Gastrocnemius medialis (tissue), 4 donors: ENCODE results near the gene SLC39A5. TPM values are rescaled to one million over a fixed set of nuclear protein-coding genes. Genes with fewer than 3 reads are reported as not detected.
"Not testable (repeated sequence)": the region's sequence is repeated elsewhere in the genome, so short reads cannot be mapped to it uniquely, and the experiment has no call there.

Experiments
- ATAC-seq, 2 donors: fragments of 150-250 bp; one replicate each; pipeline ENCODE4 v1.9.1; 2016
- DNase-seq, 2 donors: peaks; one replicate each; pipeline ENCODE4 v3.0.0-alpha.2; 2019
- H3K27ac ChIP-seq, 4 donors: fragments of 200-600 bp; sonication (generic); 1 replicate in 1 of 4; 2 replicates in 3 of 4; pipeline ENCODE4 v1.5.1; 2016 to 2018; ENCODE audit warnings: mild to moderate bottlenecking in 2 of 4, moderate library complexity in 1 of 4
- H3K27me3 ChIP-seq, 3 donors: fragments of 200-600 bp; sonication (generic) in 2 of 3; 1 replicate in 1 of 3; 2 replicates in 2 of 3; pipeline versions ENCODE4 v1.5.1 to v1.6.0; 2016 to 2019; ENCODE audit warnings: mild to moderate bottlenecking in 1 of 3, moderate library complexity in 1 of 3
- H3K36me3 ChIP-seq, 2 donors: fragments of 200-600 bp; sonication (generic) in 1 of 2; one replicate each; pipeline ENCODE4 v1.5.1; 2017 to 2018
- H3K4me1 ChIP-seq, 2 donors: fragments of 200-600 bp; sonication (generic) in 1 of 2; one replicate each; pipeline ENCODE4 v1.5.1; 2016 to 2017; ENCODE audit warnings: mild to moderate bottlenecking in 2 of 2
- H3K4me3 ChIP-seq, 4 donors: fragments of 200-600 bp; sonication (generic) in 3 of 4; 1 replicate in 1 of 4; 2 replicates in 3 of 4; pipeline ENCODE4 v1.5.1; 2016 to 2019; ENCODE audit warnings: mild to moderate bottlenecking in 2 of 4
- H3K9me3 ChIP-seq, 3 donors: fragments of 200-600 bp; sonication (generic) in 2 of 3; 1 replicate in 1 of 3; 2 replicates in 2 of 3; pipeline ENCODE4 v1.5.1; 2016 to 2019
- POLR2A ChIP-seq, 2 donors: fragments of 450-650 bp; IDR thresholded peaks; one replicate each; pipeline ENCODE4 v1.6.1; 2017; ENCODE audit warnings: antibody characterized with exemption in 2 of 2, mild to moderate bottlenecking in 2 of 2, moderate library complexity in 2 of 2
- in situ Hi-C, 4 donors: fragments of 200-750 bp; cut with MboI; loops; one replicate each; pipeline versions ENCODE4 v1.15.0 to v1.8.0; 2017; ENCODE audit warnings: low sequenced_read_pairs in 4 of 4
- intact Hi-C: fragments of 100-400 bp; cut with DNase I; formaldehyde crosslinking; loops from one replicate; pipeline ENCODE4 v1.15.1; 2023; ENCODE audit warnings: low total_unique reads
- total RNA-seq, 4 donors: library from RNA; depleted of rRNA; stranded (reverse); fragments of >200 nt; gene quantifications; one replicate each; pipeline versions ENCODE4 v1.1.0 to v1.2.3, GENCODE V29; 2016
- TF ChIP-seq, protein P1 (sequence below), 5 experiments: fragments of 450-650 bp in 3 of 5; fragments of 200-600 bp in 2 of 5; sonication (generic) in 2 of 5; IDR thresholded peaks in 4 of 5; conservative IDR thresholded peaks in 1 of 5; 1 replicate in 4 of 5; 2 replicates in 1 of 5; pipeline ENCODE4 v1.5.1; 2016 to 2019; ENCODE audit warnings: antibody characterized with exemption in 5 of 5, mild to moderate bottlenecking in 3 of 5, moderate library complexity in 3 of 5

Gene SLC39A5
- total RNA-seq, 4 donors from 2014 or later, result 0.83 TPM; not detected in 3

DNA sequence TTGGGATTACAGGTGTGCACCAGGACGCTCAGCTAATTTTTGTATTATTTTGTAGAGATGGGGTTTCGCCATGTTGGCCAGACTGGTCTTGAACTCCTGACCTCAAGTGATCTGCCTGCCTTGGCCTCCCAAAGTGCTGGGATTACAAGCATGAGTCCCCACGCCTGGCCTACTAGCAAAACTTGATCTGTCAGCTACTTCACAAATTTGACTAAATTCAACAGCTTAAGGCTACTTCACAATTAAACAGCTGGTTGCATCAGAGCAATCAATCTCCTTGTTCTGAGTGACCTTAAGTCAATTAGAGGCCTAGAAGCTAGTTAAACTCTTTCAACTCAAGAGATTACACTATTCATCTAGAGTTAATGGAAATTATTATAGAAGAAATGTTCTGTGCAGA, 49.1 kb downstream of the SLC39A5 start:
- DNase-seq, result no peak
- Histone ChIP-seq H3K27ac (peak overlapping the region in 1 of 4 donors; percentile 42), H3K36me3 (peaks cover 2 to 97% of the 10 kb centered on the region in 2 donors), H3K27me3 (no peaks in the 10 kb centered on the region), H3K4me3 (no peak overlapping the region), H3K4me1 (peaks cover 0 to 5% of the 10 kb centered on the region in 2 donors), H3K9me3 (no peaks in the 10 kb centered on the region)
- no peak for ATAC-seq
- TF ChIP-seq POLR2A (IDR thresholded peaks at IDR 0.05), result no peak
- TF ChIP-seq, protein P1, sequence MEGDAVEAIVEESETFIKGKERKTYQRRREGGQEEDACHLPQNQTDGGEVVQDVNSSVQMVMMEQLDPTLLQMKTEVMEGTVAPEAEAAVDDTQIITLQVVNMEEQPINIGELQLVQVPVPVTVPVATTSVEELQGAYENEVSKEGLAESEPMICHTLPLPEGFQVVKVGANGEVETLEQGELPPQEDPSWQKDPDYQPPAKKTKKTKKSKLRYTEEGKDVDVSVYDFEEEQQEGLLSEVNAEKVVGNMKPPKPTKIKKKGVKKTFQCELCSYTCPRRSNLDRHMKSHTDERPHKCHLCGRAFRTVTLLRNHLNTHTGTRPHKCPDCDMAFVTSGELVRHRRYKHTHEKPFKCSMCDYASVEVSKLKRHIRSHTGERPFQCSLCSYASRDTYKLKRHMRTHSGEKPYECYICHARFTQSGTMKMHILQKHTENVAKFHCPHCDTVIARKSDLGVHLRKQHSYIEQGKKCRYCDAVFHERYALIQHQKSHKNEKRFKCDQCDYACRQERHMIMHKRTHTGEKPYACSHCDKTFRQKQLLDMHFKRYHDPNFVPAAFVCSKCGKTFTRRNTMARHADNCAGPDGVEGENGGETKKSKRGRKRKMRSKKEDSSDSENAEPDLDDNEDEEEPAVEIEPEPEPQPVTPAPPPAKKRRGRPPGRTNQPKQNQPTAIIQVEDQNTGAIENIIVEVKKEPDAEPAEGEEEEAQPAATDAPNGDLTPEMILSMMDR (IDR thresholded peaks at IDR 0.05 in 4 of 5, conservative IDR thresholded peaks at IDR 0.05 in 1 of 5), result no peak
- intact Hi-C loops, result no loop called here
- in situ Hi-C loops, result no loop called here

DNA sequence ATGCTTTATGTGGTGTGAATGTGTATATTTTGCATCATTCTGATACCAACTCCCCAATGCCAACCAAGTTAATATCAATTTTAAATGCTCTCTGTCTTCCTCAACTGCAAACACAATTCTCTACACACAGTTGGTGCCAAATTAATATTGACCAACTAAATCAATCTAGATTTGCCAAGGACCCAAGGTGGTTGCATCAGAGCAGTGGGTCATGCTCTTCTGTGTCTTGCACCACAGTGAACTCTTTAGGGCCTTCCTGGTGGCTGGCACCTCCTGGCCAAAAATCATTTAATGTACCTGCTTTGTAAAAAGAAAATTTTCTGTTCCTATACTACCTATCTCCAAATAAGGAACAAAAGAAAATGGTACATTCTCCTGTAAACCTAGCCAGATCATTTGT, 51.0 kb downstream of the SLC39A5 start:
- H3K4me1 ChIP-seq, result peaks cover 0 to 2% of the 10 kb centered on the region in 2 donors
- intact Hi-C loops, result no loop called here
- ATAC-seq, result peak in 1 of 2 donors; percentile 71
- no peaks in the 10 kb centered on the region for H3K27me3 ChIP-seq
- H3K9me3 ChIP-seq, result no peaks in the 10 kb centered on the region
- H3K27ac ChIP-seq, result peak overlapping the region in 3 of 4 donors; percentile 1 to 53 (median 36)
- TF ChIP-seq POLR2A (IDR thresholded peaks at IDR 0.05), result no peak
- TF ChIP-seq, protein P1 (IDR thresholded peaks at IDR 0.05 in 4 of 5, conservative IDR thresholded peaks at IDR 0.05 in 1 of 5), result no peak
- H3K4me3 ChIP-seq, result no peak overlapping the region
- H3K36me3 ChIP-seq, result peaks cover 0 to 94% of the 10 kb centered on the region in 2 donors
- in situ Hi-C loops, result no loop called here
- DNase-seq, result no peak

DNA sequence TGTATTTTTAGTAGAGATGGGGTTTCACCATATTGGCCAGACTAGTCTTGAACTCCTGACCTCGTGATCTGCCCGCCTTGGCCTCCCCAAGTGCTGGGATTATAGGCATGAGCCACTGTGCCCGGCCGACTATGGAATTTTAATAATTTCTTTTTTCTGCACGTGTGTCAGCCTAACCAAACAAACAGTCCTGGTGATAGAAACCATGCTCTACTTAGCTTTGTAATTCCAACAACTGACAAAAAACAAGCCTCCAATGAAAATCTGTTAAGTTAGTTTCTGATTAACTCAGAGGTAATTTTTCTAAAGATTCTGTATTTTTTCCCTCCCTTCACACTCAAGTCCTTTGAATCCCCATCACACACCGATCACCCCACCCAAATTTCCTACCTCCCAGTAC, 52.2 kb downstream of the SLC39A5 start:
- H3K36me3 ChIP-seq, result peaks cover 0 to 84% of the 10 kb centered on the region in 2 donors
- intact Hi-C loops, result no loop called here
- TF ChIP-seq POLR2A (IDR thresholded peaks at IDR 0.05), result no peak
- TF ChIP-seq, protein P1 (IDR thresholded peaks at IDR 0.05 in 4 of 5, conservative IDR thresholded peaks at IDR 0.05 in 1 of 5), result no peak
- ATAC-seq (no peak), DNase-seq (no peak)
- peaks cover 7 to 14% of the 10 kb centered on the region in 2 donors for H3K4me1 ChIP-seq
- H3K27ac ChIP-seq, result peak overlapping the region in 2 of 4 donors; percentile 35 to 36
- H3K9me3 ChIP-seq, result no peaks in the 10 kb centered on the region
- H3K4me3 ChIP-seq, result no peak overlapping the region
- no peaks in the 10 kb centered on the region for H3K27me3 ChIP-seq
- in situ Hi-C loops, result no loop called here

DNA sequence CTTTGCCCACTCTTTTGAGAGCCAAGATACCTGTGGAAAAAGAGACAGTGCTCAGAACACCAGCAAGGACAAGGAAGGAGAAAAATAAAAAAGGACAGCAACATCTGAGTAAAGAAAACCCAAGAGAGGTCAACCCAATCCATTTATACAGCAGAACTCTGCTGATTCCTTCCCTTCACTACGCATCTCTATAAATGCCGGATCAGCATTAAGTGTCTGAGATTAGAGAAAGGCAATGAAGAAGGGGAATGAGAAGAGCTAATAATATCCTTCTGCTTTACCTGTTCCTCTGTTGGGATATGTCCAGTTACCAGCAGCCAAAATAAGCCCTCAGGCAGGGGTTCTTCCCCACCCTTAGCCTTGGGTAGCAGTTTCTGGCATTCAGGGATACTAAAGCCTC, 52.7 kb downstream of the SLC39A5 start:
- intact Hi-C loops (no loop called here), in situ Hi-C loops (no loop called here)
- Histone ChIP-seq H3K36me3 (peaks cover 0 to 81% of the 10 kb centered on the region in 2 donors), H3K27ac (peak overlapping the region in 1 of 4 donors; percentile 11), H3K9me3 (no peaks in the 10 kb centered on the region), H3K4me3 (no peak overlapping the region), H3K27me3 (no peaks in the 10 kb centered on the region), H3K4me1 (peaks cover 13 to 16% of the 10 kb centered on the region in 2 donors)
- ATAC-seq (no peak), DNase-seq (no peak)
- TF ChIP-seq, protein P1 (IDR thresholded peaks at IDR 0.05 in 4 of 5, conservative IDR thresholded peaks at IDR 0.05 in 1 of 5), result no peak
- TF ChIP-seq POLR2A (IDR thresholded peaks at IDR 0.05), result no peak

DNA sequence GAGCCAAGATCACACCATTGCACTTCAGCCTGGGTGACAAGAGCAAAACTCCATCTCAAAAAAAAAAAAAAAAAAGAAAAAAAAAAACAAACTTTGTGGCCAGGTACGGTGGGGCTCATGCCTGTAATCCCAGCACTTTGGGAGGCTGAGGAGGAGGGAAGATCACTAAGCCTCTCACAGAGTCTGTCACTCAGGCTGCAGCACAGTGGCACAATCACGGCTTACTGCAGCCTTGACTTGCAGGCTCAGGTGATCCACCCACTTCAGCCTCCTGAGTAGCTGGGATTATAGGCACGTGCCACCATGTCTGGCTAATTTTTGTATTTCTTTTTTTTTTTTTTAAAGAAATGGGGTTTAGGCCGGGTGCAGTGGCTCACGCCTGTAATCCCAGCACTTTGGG, 54.4 kb downstream of the SLC39A5 start:
- in situ Hi-C loops, H3K9me3 ChIP-seq, H3K4me3 ChIP-seq, DNase-seq, ATAC-seq, H3K27me3 ChIP-seq, intact Hi-C loops: not testable (repeated sequence)
- Histone ChIP-seq H3K36me3 (peaks cover 0 to 64% of the 10 kb centered on the region in 2 donors), H3K27ac (peak overlapping the region in 1 of 4 donors; percentile 27), H3K4me1 (peaks cover 22 to 28% of the 10 kb centered on the region in 2 donors)
